HepG2 (cell line): ENCODE data around the gene AIF1. TPM values are rescaled to one million over a fixed set of nuclear protein-coding genes. Genes with fewer than 3 reads are reported as not detected.

ENCODE experiments used
- ARNT2 ChIP-seq: sonication (generic); formaldehyde crosslinking; IDR thresholded peaks from 2 replicates; pipeline ENCODE4 v1.8.0; 2022; ENCODE audit warnings: mild to moderate bottlenecking, low read depth, missing genetic modification reagents, moderate library complexity
- ATF7-NPFF ChIP-seq: sonication (generic); formaldehyde crosslinking; IDR thresholded peaks from 2 replicates; pipeline ENCODE4 v1.8.1; 2023; ENCODE audit warnings: mild to moderate bottlenecking, low read depth, missing genetic modification reagents, moderate library complexity
- BRD4 ChIP-seq: sonication (generic); formaldehyde crosslinking; IDR thresholded peaks from 2 replicates; pipeline ENCODE4 v1.4.0; 2020; ENCODE audit warnings: missing genetic modification reagents
- CEBPB ChIP-seq: IDR thresholded peaks from 2 replicates; pipeline ENCODE4 v1.6.1; 2011; ENCODE audit warnings: low read depth, low read length, improper control_type of control experiment, borderline replicate concordance
- CHCHD3 ChIP-seq: sonication (generic); formaldehyde crosslinking; IDR thresholded peaks from 2 replicates; pipeline ENCODE4 v1.8.0; 2022; ENCODE audit warnings: mild to moderate bottlenecking, missing genetic modification reagents, moderate library complexity
- ERF ChIP-seq: IDR thresholded peaks from 2 replicates; pipeline ENCODE4 v1.6.1; 2018; ENCODE audit warnings: missing biosample characterization, missing genetic modification reagents
- HMG20B ChIP-seq: conservative IDR thresholded peaks from 2 replicates; pipeline ENCODE4 v1.6.1; 2016; ENCODE audit warnings: missing genetic modification reagents, missing compliant biosample characterization
- JUNB ChIP-seq: sonication (generic); formaldehyde crosslinking; IDR thresholded peaks from 2 replicates; pipeline ENCODE4 v1.8.0; 2022; ENCODE audit warnings: missing genetic modification reagents, mild to moderate bottlenecking, borderline replicate concordance
- KMT2B ChIP-seq: IDR thresholded peaks from 2 replicates; pipeline ENCODE4 v1.6.1; 2016; ENCODE audit warnings: missing genetic modification reagents, missing compliant biosample characterization
- MXD4 ChIP-seq: IDR thresholded peaks from 2 replicates; pipeline ENCODE4 v1.6.1; 2016; ENCODE audit warnings: mild to moderate bottlenecking, missing biosample characterization, missing genetic modification reagents
- NFYB ChIP-seq: sonication (generic); formaldehyde crosslinking; IDR thresholded peaks from 2 replicates; pipeline ENCODE4 v1.4.0; 2020; ENCODE audit warnings: missing genetic modification reagents
- NR2F6 ChIP-seq, 2 experiments: IDR thresholded peaks; 2 replicates each; pipeline ENCODE4 v1.6.1; 2016; ENCODE audit warnings: antibody characterized with exemption in 1 of 2, mild to moderate bottlenecking in 1 of 2
- PAF1 ChIP-seq: IDR thresholded peaks from 2 replicates; pipeline ENCODE4 v1.6.1; 2016; ENCODE audit warnings: missing genetic modification reagents, missing compliant biosample characterization
- SOX13 ChIP-seq, 3 experiments: fragments of 450-650 bp in 1 of 3; sonication (generic) in 1 of 3; formaldehyde crosslinking in 1 of 3; IDR thresholded peaks in 2 of 3; conservative IDR thresholded peaks in 1 of 3; 2 replicates each; pipeline versions ENCODE4 v1.5.0 to v1.6.1; 2016 to 2020; ENCODE audit warnings: antibody characterized with exemption in 1 of 3, mild to moderate bottlenecking in 1 of 3, missing compliant biosample characterization in 1 of 3, missing genetic modification reagents in 1 of 3, moderate library complexity in 1 of 3
- SP2 ChIP-seq: sonication (generic); formaldehyde crosslinking; IDR thresholded peaks from 2 replicates; pipeline ENCODE4 v1.5.1; 2020; ENCODE audit warnings: mild to moderate bottlenecking, missing genetic modification reagents
- ZBTB43 ChIP-seq: sonication (generic); formaldehyde crosslinking; conservative IDR thresholded peaks from 2 replicates; pipeline ENCODE4 v1.4.0; 2020; ENCODE audit warnings: missing genetic modification reagents
- ZNF138 ChIP-seq: sonication (generic); formaldehyde crosslinking; IDR thresholded peaks from 2 replicates; pipeline ENCODE4 v1.5.0; 2020; ENCODE audit warnings: mild to moderate bottlenecking, low read depth, missing genetic modification reagents
- ZNF235 ChIP-seq: sonication (generic); formaldehyde crosslinking; IDR thresholded peaks from 2 replicates; pipeline ENCODE4 v1.8.1; 2023; ENCODE audit warnings: mild to moderate bottlenecking, missing genetic modification reagents, borderline replicate concordance
- ZNF281 ChIP-seq: sonication (generic); formaldehyde crosslinking; IDR thresholded peaks from 2 replicates; pipeline ENCODE4 v1.4.0; 2020; ENCODE audit warnings: missing genetic modification reagents, borderline replicate concordance
- polyA plus RNA-seq, 8 experiments: library from polyadenylated mRNA; depleted of rRNA in 3 of 8; stranded (reverse) in 7 of 8; unstranded in 1 of 8; fragments of >200 nt; fragmentation: Illumina TruSeq in 4 of 8; extraction: Trizol in 4 of 8; gene quantifications; 2 replicates each; pipeline versions ENCODE4 v1.2.1 to v1.2.3, GENCODE V29; 2011 to 2016; ENCODE audit warnings: low read depth in 4 of 8, missing spikeins in 1 of 8, mixed read lengths in 1 of 8; ENCODE audit not compliant: insufficient read depth in 1 of 8
- total RNA-seq, 5 experiments: library from RNA; depleted of rRNA; stranded (reverse); fragments of >200 nt; fragmentation: Illumina TruSeq; extraction: Trizol; gene quantifications; 2 replicates each; pipeline ENCODE4 v1.2.3, GENCODE V29; 2016; ENCODE audit warnings: low read depth in 1 of 5
- TF ChIP-seq, protein P1 (sequence below): sonication (generic); formaldehyde crosslinking; IDR thresholded peaks from 2 replicates; pipeline ENCODE4 v1.4.0; 2020; ENCODE audit warnings: missing genetic modification reagents
- TF ChIP-seq, protein P2 (sequence below): IDR thresholded peaks from 2 replicates; pipeline ENCODE4 v1.6.1; 2016

AIF1 gene
- total and polyA plus RNA-seq, 2 of the 13 experiments (the other 11 are each of a cell fraction or from before 2014, with no cell fraction given): 1.5 TPM; not detected in 1

- TF ChIP-seq, protein P1, sequence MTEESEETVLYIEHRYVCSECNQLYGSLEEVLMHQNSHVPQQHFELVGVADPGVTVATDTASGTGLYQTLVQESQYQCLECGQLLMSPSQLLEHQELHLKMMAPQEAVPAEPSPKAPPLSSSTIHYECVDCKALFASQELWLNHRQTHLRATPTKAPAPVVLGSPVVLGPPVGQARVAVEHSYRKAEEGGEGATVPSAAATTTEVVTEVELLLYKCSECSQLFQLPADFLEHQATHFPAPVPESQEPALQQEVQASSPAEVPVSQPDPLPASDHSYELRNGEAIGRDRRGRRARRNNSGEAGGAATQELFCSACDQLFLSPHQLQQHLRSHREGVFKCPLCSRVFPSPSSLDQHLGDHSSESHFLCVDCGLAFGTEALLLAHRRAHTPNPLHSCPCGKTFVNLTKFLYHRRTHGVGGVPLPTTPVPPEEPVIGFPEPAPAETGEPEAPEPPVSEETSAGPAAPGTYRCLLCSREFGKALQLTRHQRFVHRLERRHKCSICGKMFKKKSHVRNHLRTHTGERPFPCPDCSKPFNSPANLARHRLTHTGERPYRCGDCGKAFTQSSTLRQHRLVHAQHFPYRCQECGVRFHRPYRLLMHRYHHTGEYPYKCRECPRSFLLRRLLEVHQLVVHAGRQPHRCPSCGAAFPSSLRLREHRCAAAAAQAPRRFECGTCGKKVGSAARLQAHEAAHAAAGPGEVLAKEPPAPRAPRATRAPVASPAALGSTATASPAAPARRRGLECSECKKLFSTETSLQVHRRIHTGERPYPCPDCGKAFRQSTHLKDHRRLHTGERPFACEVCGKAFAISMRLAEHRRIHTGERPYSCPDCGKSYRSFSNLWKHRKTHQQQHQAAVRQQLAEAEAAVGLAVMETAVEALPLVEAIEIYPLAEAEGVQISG (CRISPR knock-in tag): 0 out of 2 replicates have a peak, but pooled peaks have one; percentile 10
- TF ChIP-seq ZNF138 (peak; percentile 61; the same call in 1 of the 2 replicates), PAF1 (no peak), JUNB (CRISPR knock-in tag) (peak; percentile 26; the same call in 1 of the 2 replicates), SOX13 (IDR thresholded peaks at IDR 0.05) (no peak), SOX13 (CRISPR knock-in tag; conservative IDR thresholded peaks at IDR 0.05 in 1 of 2, IDR thresholded peaks at IDR 0.05 in 1 of 2) (peak in 1 of 2 experiments; percentile 46; a peak in 2 of 4 replicates), NR2F6 (IDR thresholded peaks at IDR 0.05) (no peak), NR2F6 (CRISPR knock-in tag; IDR thresholded peaks at IDR 0.05) (peak; percentile 30; the same call in 1 of the 2 replicates), NFYB (CRISPR knock-in tag) (peak; percentile 59), HMG20B (CRISPR knock-in tag) (no peak), MXD4 (CRISPR knock-in tag) (peak; percentile 7; the same call in 1 of the 2 replicates), ERF (0 out of 2 replicates have a peak, but pooled peaks have one; percentile 1), CHCHD3 (CRISPR knock-in tag) (0 out of 2 replicates have a peak, but pooled peaks have one; percentile 28), KMT2B (no peak), ATF7-NPFF (CRISPR knock-in tag) (0 out of 2 replicates have a peak, but pooled peaks have one; percentile 49), ZNF281 (CRISPR knock-in tag) (0 out of 2 replicates have a peak, but pooled peaks have one; percentile 40), ZNF235 (no peak), ARNT2 (CRISPR knock-in tag) (peak; percentile 22; the same call in 1 of the 2 replicates), ZBTB43 (CRISPR knock-in tag) (peak; percentile 59; the same call in 1 of the 2 replicates), CEBPB (peak; percentile 29; the same call in 1 of the 2 replicates), BRD4 (CRISPR knock-in tag) (0 out of 2 replicates have a peak, but pooled peaks have one; percentile 39), SP2 (CRISPR knock-in tag) (no peak)
- TF ChIP-seq, protein P2, sequence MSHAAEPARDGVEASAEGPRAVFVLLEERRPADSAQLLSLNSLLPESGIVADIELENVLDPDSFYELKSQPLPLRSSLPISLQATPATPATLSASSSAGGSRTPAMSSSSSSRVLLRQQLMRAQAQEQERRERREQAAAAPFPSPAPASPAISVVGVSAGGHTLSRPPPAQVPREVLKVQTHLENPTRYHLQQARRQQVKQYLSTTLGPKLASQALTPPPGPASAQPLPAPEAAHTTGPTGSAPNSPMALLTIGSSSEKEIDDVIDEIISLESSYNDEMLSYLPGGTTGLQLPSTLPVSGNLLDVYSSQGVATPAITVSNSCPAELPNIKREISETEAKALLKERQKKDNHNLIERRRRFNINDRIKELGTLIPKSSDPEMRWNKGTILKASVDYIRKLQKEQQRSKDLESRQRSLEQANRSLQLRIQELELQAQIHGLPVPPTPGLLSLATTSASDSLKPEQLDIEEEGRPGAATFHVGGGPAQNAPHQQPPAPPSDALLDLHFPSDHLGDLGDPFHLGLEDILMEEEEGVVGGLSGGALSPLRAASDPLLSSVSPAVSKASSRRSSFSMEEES (CRISPR knock-in tag): peak; percentile 72
Observed at GRCh38 chr6:31651602-31652191, 36.7 kb downstream of the AIF1 start (continued).
